GM12892 (cell line): ENCODE data around the gene FAM114A1.

Experiments used
- DNase-seq: peaks from one replicate; pipeline ENCODE4 v3.0.0; 2011; ENCODE audit not compliant: insufficient read length
- FAIRE-seq: peaks from 2 replicates; lab custom pipeline; 2011; peaks lifted over from hg19 to GRCh38; lab: Jason Lieb, UNC
- POLR2A ChIP-seq: IDR thresholded peaks from 2 replicates; pipeline ENCODE4 v1.6.1; 2011; ENCODE audit warnings: low read depth, low read length, control low read depth
- POLR2AphosphoS5 ChIP-seq: IDR thresholded peaks from 2 replicates; pipeline ENCODE4 v1.6.1; 2011; ENCODE audit warnings: low read depth, low read length, control low read depth
- TAF1 ChIP-seq: IDR thresholded peaks from 2 replicates; pipeline ENCODE4 v1.6.1; 2011; ENCODE audit warnings: low read depth, mild to moderate bottlenecking, control low read depth, low read length, borderline replicate concordance

Gene FAM114A1

DNA sequence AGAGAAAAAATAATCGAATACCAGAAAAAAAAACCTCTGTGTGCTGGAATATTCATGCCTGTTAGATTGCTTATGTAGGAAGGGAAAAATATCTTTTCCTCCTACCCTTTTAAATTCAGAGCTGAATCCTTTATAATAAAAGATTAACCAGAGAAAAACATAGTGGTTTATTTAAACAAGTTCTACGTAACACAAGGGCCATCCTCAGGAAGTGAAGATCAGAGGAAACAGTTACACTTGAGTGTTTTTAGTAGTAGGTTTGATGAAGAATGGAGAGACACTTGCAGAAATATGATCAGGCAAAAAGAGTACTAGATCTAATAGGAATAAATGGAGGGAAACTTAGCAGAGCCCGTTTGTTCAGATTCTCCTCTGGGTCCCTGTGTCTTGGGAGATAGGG, 98.3 kb downstream of the FAM114A1 start:
- DNase-seq (no peak), FAIRE-seq (no peak)
- TF ChIP-seq POLR2AphosphoS5 = no peak
- no peak for TF ChIP-seq TAF1
- TF ChIP-seq POLR2A = no peak

DNA sequence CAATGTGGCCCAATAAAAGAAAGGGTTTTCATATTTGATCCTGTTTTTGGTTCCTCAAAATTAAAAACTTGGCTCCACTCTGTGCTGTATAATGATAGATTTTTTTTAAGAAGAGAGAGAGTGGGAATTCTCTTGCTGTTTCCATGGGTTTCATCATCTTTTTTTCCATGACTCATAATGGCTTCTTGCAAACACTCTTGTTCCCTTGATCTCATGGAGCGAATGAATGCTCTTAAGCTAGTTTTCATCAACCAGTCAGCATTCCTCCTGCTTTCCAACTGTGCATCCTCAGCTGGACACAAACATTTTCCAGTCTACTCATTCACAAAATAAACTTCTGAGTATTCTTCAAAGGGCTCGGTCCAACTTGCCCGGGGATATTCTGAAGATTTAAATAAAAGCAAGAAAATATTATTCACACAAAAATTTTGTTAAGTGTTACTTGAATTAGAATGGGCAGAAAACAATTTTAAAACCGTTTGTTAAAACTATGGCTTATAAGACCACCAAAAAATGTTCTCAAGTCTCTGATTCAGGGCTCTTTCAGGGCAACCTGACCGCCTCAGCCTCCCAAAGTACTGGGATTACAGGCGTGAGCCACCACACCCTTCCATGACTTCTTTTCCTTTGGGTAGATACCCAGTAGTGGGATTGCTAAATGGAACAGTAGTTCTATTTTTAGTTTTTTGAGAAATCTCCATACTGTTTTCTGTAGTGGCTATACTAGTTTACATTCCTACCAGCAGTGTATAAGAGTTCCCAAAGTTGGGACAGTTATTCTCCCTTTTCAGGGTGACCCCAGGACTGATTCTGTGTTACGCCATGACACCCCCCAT, 99.9 kb downstream of the FAM114A1 start:
- TF ChIP-seq POLR2AphosphoS5 = no peak
- no peak for TF ChIP-seq TAF1
- no peak for TF ChIP-seq POLR2A
- FAIRE-seq (no peak), DNase-seq (no peak)

DNA sequence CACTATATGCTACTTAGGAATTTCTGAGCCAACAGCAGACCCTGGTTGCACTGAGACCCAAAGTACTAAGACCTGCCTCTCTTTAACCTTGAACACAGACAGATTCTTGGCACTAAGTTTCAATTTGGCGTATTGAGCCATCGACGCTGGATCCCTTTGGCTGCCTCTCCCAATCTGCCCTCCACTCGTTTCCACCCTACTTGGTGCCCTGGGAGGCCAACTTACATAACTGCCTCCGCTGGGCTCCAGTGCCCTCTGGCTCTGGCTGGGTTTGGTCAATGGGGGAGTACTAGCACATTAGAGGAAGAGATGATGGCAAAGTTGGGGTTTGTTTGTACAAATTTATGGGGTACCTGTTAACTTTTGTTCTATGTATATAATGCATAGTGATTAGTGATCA, 101.1 kb downstream of the FAM114A1 start:
- FAIRE-seq (no peak), DNase-seq (no peak)
- TF ChIP-seq POLR2A (no peak), TAF1 (no peak), POLR2AphosphoS5 (no peak)

DNA sequence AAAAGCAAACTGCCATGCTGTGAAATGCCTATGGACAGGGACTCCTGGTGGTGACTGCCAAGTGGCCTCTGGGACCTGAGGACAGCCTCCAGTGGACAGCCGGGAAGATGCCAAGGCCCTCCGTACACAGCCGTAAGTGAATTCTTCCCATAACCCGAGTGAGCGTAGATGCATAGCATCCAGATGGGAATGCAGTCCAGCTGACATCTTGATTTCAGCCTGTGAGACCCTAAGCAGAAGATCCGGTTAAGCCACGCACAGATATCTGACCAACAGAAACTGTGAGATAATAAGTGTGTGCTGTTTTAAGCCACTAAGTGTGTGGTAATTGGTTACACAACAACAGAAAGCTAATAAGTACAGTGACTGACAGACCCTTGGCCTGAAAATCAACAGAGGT, 108.7 kb downstream of the FAM114A1 start:
- FAIRE-seq = peak; percentile 67
- TF ChIP-seq TAF1 = no peak
- no peak for TF ChIP-seq POLR2AphosphoS5
- no peak for TF ChIP-seq POLR2A
- no peak for DNase-seq

DNA sequence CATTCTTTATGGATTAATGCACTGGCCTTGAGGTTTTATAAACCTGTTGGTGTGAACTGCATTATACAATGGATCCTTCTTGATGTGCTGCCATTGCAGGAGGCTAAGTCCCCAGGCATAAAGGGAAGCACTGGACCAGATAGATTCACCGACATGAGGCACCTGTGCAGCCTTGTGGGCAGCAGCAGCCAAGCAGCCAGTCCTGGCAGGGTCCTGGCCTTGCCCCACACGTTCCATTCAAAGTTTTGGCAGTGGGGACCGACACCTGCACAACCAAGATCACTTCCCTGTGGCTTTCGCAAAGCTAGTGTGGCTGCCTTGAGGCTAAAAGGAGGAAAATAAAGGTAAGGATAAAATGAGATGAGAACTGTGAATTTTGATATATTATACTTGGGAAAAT, 111.5 kb downstream of the FAM114A1 start:
- TF ChIP-seq POLR2AphosphoS5 (no peak), POLR2A (no peak), TAF1 (no peak)
- FAIRE-seq = no peak
- no peak for DNase-seq

DNA sequence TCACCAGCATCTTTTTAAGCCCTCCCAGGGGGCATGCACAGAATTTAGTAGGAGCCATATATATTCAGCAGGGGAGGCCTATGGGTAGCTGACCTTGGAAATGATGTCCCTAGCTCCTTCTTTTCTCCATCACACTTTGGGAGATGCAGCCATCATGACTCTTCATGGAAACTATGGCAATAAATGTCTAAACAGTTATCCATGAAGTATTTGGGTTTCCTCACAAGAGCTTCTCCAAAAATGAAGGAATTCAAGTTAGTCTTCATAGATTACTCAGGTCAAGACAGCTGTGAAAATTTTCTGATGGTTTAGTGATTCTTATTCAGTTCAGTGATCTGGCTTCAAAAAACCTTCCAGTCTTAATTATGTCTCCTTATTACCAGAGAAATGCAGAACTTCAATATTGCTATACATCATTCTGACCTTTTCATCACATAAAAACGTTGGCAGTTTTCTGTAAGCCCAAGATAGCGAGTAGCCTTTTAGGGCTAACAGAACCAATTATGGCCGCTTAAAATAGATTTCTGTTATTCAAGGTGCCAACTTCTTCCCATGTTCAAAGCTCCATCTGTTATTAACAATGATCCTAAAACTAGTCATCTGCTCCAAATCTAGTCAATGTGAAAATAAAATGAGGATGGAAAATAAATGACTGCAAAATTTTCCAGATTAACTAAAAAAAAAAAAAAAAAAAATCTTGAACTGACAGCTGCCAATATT, 112.1 kb downstream of the FAM114A1 start:
- TF ChIP-seq POLR2A = no peak
- no peak for TF ChIP-seq TAF1
- no peak for TF ChIP-seq POLR2AphosphoS5
- DNase-seq (no peak), FAIRE-seq (no peak)

DNA sequence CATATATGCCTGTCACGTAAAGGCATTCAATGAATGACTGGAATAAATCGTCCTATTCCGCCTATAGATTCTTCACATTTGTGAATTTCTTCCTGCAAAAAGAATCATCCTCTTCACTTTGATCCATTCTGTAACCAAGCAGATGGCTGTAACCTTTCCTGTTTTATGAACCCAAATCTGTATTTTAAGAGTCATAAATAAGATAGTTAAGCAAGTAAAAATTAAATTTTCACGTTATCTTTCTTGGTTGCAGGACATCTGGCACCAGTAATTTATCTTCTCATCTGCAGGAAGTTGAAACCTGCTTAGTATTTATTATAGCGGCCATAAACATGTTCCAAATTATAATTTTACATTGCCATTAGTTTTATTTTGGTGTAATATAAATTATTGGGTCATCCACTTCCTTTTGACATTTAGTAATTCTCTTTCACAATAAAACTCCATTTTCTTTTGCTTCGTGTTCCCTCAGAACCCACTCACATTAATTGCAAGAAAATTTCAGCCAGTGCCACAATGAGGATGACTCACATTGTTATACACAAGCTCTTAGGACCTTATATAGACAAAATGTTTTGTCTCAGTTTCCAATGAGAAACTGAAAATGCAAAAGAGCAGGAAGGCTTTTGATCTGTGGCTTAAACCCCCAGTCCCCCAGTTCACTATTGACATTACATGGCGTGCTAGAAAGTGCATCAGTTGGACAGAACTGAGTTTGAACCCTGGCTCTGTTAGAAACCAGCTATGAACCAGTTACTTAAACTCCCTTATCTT, 113.5 kb downstream of the FAM114A1 start:
- TF ChIP-seq POLR2A = no peak
- TF ChIP-seq TAF1 = no peak
- TF ChIP-seq POLR2AphosphoS5 = no peak
- FAIRE-seq (peak; percentile 27), DNase-seq (no peak)

DNA sequence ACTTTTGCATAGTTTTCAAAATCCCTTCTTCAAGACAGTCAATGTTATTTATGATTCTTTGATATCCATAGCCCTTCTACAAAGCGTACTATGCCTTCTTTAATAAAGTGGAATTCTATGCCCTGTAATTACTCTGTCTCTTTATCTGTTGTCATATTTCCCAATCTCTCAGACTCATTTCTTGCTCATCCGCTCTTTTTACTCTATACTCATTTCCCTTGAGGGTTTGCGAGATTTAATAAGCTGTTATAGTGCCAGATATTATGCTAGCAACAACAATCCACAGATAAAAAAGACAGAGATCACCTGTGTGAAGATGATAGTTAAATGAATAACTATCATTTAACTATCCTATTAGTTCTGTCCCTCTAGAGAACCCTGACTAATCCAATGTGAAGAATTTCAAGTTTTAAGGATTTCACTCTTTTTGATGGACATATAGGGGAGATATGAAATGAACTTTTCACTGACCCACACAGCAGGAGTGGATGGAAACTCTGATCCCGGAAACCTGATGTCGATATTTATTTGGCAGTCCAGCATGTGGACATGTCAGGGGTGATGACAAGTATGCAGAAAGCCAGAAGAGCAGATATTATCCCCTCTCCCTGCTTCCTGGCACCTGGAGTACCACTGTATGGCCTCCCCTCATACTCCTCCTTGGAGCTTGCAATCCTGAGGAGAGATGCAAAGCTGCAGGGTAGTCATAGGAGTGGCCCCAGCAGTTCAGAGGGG, 114.9 kb downstream of the FAM114A1 start:
- no peak for DNase-seq
- no peak for FAIRE-seq
- TF ChIP-seq POLR2A = no peak

DNA sequence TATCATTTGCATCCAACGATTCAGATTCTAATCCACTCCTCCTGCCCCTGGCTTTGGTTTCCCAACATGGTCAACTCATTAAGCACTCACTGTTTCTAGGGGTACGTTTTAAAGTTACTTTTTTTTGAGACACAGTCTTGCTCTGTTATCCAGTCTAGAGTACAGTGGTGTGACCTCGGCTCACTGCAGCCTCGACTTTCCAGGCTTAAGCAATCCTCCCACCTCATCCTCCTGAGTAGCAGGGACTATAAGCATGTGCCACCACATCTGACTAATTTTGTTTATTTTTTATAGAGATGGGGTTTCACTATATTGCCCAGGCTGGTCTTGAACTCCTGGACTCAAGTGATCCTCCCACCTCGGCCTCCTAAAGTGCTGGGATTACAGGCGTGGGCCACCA, 115.7 kb downstream of the FAM114A1 start:
- DNase-seq (no peak), FAIRE-seq (no peak)
- TF ChIP-seq TAF1 (no peak), POLR2A (no peak), POLR2AphosphoS5 (no peak)

DNA sequence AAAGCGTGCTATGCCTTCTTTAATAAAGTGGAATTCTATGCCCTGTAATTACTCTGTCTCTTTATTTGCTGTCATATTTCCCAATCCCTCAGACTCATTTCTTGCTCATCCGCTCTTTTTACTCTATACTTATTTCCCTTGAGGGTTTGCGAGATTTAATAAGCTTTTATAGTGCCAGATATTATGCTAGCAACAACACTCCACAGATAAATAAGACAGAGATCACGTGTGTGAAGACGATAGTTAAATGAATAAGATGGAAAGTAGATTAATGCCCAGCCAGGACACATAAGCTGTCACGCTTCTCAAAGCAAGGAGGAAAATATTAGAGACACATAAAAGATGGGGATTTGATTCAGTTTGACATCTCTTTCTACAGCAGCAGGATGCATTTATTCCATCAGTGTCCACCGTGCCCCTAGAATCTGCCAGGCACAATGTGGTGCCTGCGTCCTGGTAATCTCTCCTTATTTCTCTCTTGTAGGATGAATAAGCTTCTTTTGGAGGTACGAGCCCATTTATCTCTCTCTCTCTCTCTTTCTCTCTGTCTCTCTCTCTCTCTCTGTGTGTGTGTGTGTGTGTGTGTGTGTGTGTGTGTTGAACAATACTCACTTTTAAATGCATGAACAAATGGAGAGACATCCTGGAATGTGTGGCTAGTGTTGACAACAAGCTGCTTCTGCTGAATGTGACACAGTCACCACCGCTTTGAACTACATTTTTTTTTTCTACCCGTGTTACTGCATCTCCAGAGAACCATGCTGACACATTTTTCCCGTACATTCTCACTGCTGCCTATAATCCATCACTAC, 116.4 kb downstream of the FAM114A1 start:
- DNase-seq = no peak
- FAIRE-seq = no peak
- no peak for TF ChIP-seq POLR2A
- TF ChIP-seq POLR2AphosphoS5 = no peak
- TF ChIP-seq TAF1 = no peak
